Suprapubic skin (tissue), 4 donors: ENCODE results near the gene MID2. TPM values are rescaled to one million over a fixed set of nuclear protein-coding genes. Genes with fewer than 3 reads are reported as not detected.
"Not testable (repeated sequence)": the region's sequence is repeated elsewhere in the genome, so short reads cannot be mapped to it uniquely, and the experiment has no call there.

Experiments
- DNase-seq, 2 donors: peaks; one replicate each; pipeline ENCODE4 v3.0.0-alpha.2; 2019; ENCODE audit warnings: low spot score in 2 of 2
- H3K27ac ChIP-seq: fragments of 200-600 bp; sonication (generic); one replicate; pipeline ENCODE4 v1.5.1; 2019
- H3K27me3 ChIP-seq: fragments of 200-600 bp; sonication (generic); one replicate; pipeline ENCODE4 v1.5.1; 2019
- H3K36me3 ChIP-seq: fragments of 200-600 bp; sonication (generic); one replicate; pipeline ENCODE4 v1.5.1; 2019
- H3K4me1 ChIP-seq: fragments of 200-600 bp; sonication (generic); one replicate; pipeline ENCODE4 v1.5.1; 2019
- H3K4me3 ChIP-seq: fragments of 200-600 bp; sonication (generic); one replicate; pipeline ENCODE4 v1.5.1; 2019; ENCODE audit warnings: mild to moderate bottlenecking
- H3K9me3 ChIP-seq: fragments of 200-600 bp; sonication (generic); one replicate; pipeline ENCODE4 v1.5.1; 2019
- CTCF ChIP-seq, 2 donors: fragments of 200-600 bp in 1 of 2; fragments of 450-650 bp in 1 of 2; sonication (generic) in 1 of 2; IDR thresholded peaks; one replicate each; pipeline ENCODE4 v1.5.1; 2016 to 2019; ENCODE audit warnings: antibody characterized with exemption in 2 of 2, mild to moderate bottlenecking in 1 of 2, moderate library complexity in 1 of 2
- EP300 ChIP-seq: sonication (generic); formaldehyde crosslinking; IDR thresholded peaks from one replicate; pipeline ENCODE4 v1.6.1; 2017; ENCODE audit warnings: antibody characterized with exemption
- POLR2A ChIP-seq, 2 donors: fragments of 450-650 bp; IDR thresholded peaks; one replicate each; pipeline ENCODE4 v1.6.1; 2017; ENCODE audit warnings: antibody characterized with exemption in 2 of 2, mild to moderate bottlenecking in 2 of 2, moderate library complexity in 2 of 2
- POLR2AphosphoS5 ChIP-seq, 3 donors: sonication (generic); formaldehyde crosslinking; IDR thresholded peaks; one replicate each; pipeline ENCODE4 v1.6.1; 2017; ENCODE audit warnings: antibody characterized with exemption in 3 of 3
- WGBS: methylation state at CpG from one replicate; pipeline ENCODE4 v1.1.5; 2018; 5-methylcytosine and 5-hydroxymethylcytosine counted together
- total RNA-seq, 4 donors: library from RNA; depleted of rRNA; stranded (reverse); fragments of >200 nt; gene quantifications; one replicate each; pipeline ENCODE4 v1.1.0, GENCODE V29; 2016

MID2 gene
- total RNA-seq, 4 donors from 2014 or later, result 31.8 to 50.9 (median 36.1) TPM

DNA sequence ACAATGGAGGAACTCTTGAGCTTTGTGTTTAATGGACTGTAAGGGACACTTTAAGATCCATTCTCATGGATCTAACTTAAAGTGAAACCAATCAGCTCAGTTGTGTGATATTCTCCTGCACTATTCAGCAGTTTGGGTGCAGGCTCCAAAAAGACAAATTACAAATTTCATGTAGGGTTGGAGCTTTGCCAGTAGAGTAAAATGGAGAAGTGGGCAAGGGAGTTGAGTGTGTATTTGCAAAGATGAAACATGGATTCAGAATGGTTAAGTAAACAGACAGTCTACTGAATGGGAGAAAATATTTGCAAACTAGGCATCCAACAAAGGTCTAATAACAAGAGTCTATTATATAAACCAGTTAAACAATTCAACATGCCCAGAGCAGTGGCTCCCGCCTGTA lies 21.2 kb upstream of the MID2 start:
- TF ChIP-seq CTCF (IDR thresholded peaks at IDR 0.05) (no peak), EP300 (no peak), POLR2A (IDR thresholded peaks at IDR 0.05) (no peak), POLR2AphosphoS5 (IDR thresholded peaks at IDR 0.05) (no peak)
- Histone ChIP-seq H3K4me1 (no peaks in the 10 kb centered on the region), H3K27me3 (no peaks in the 10 kb centered on the region), H3K36me3 (no peaks in the 10 kb centered on the region), H3K9me3 (no peaks in the 10 kb centered on the region), H3K4me3 (no peak overlapping the region), H3K27ac (no peak overlapping the region)
- DNase-seq, result no peak
- WGBS, result 41% methylated on average over 1 of the region's 1 CpG

DNA sequence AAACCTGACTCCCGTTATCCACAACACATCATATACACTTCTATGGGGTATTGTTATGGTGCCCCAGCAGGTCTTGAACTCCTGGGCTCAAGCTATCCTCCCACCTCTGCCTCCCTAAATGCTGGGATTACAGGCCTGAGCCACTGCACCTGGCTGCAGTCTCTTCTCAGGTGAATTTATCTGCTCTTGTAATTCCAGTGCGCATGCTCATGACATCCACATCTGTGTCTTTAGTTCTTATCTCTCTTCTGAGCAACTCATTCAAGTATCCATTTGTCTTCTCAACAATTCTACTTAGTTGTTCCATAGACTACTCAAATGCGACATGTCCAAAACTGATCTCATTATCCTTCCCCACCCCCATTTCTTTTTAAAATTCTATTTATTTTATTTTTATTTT lies 20.5 kb upstream of the MID2 start:
- WGBS, result 80% methylated on average over 3 of the region's 3 CpGs
- no peak overlapping the region for H3K4me3 ChIP-seq
- no peaks in the 10 kb centered on the region for H3K4me1 ChIP-seq
- DNase-seq, result no peak
- no peaks in the 10 kb centered on the region for H3K36me3 ChIP-seq
- no peak for TF ChIP-seq EP300
- no peak for TF ChIP-seq POLR2A (IDR thresholded peaks at IDR 0.05)
- TF ChIP-seq CTCF (IDR thresholded peaks at IDR 0.05), result no peak
- TF ChIP-seq POLR2AphosphoS5 (IDR thresholded peaks at IDR 0.05), result no peak
- no peaks in the 10 kb centered on the region for H3K9me3 ChIP-seq
- no peak overlapping the region for H3K27ac ChIP-seq
- H3K27me3 ChIP-seq, result no peaks in the 10 kb centered on the region

GRCh38 chrX:107810053-107810452 lies 15.6 kb upstream of the MID2 start:
- H3K4me3 ChIP-seq, H3K27ac ChIP-seq, DNase-seq, H3K9me3 ChIP-seq, H3K4me1 ChIP-seq, H3K36me3 ChIP-seq, H3K27me3 ChIP-seq: not testable (repeated sequence)
- 85% methylated on average over 10 of the region's 10 CpGs for WGBS

GRCh38 chrX:107818900-107819521 lies 6.7 kb upstream of the MID2 start:
- DNase-seq, result no peak
- Histone ChIP-seq H3K36me3 (no peaks in the 10 kb centered on the region), H3K27me3 (no peaks in the 10 kb centered on the region), H3K27ac (no peak overlapping the region), H3K4me3 (no peak overlapping the region), H3K4me1 (no peaks in the 10 kb centered on the region), H3K9me3 (no peaks in the 10 kb centered on the region)
- TF ChIP-seq POLR2AphosphoS5 (IDR thresholded peaks at IDR 0.05) (no peak), POLR2A (IDR thresholded peaks at IDR 0.05) (no peak), CTCF (IDR thresholded peaks at IDR 0.05) (no peak)

GRCh38 chrX:107823042-107823441 lies 2.6 kb upstream of the MID2 start:
- no peak for TF ChIP-seq POLR2A (IDR thresholded peaks at IDR 0.05)
- TF ChIP-seq POLR2AphosphoS5 (IDR thresholded peaks at IDR 0.05), result no peak
- no peak for TF ChIP-seq EP300
- H3K4me3 ChIP-seq, result no peak overlapping the region
- H3K9me3 ChIP-seq, result no peaks in the 10 kb centered on the region
- no peak for DNase-seq
- WGBS, result 69% methylated on average over 2 of the region's 2 CpGs
- H3K4me1 ChIP-seq, result peaks cover 15% of the 10 kb centered on the region
- no peaks in the 10 kb centered on the region for H3K27me3 ChIP-seq
- H3K27ac ChIP-seq, result no peak overlapping the region
- H3K36me3 ChIP-seq, result no peaks in the 10 kb centered on the region

GRCh38 chrX:107823456-107823855 lies 2.2 kb upstream of the MID2 start:
- no peak for TF ChIP-seq POLR2A (IDR thresholded peaks at IDR 0.05)
- no peak for TF ChIP-seq EP300
- no peak for TF ChIP-seq POLR2AphosphoS5 (IDR thresholded peaks at IDR 0.05)
- no peak for TF ChIP-seq CTCF (IDR thresholded peaks at IDR 0.05)
- no peak overlapping the region for H3K27ac ChIP-seq
- H3K36me3 ChIP-seq, result no peaks in the 10 kb centered on the region
- peaks cover 15% of the 10 kb centered on the region for H3K4me1 ChIP-seq
- DNase-seq, result no peak
- H3K27me3 ChIP-seq, result no peaks in the 10 kb centered on the region
- no peaks in the 10 kb centered on the region for H3K9me3 ChIP-seq
- WGBS, result 43% methylated on average over 1 of the region's 1 CpG
- H3K4me3 ChIP-seq, result no peak overlapping the region
